GM12878 (cell line): ENCODE results near the gene LCE6A. TPM values are rescaled to one million over a fixed set of nuclear protein-coding genes. Genes with fewer than 3 reads are reported as not detected.

ENCODE experiments used
- ATAC-seq: fragments of 200-7000 bp; cut with Tn5 transposase; 3 replicates; pipeline ENCODE4 v1.9.1; 2020; ENCODE audit warnings: mild to moderate bottlenecking, moderate library complexity
- BruUV-seq: library from RNA; stranded (reverse); fragments of 400-500 nt; replicated peaks from 2 replicates; lab custom pipeline; 2021; lab: Mats Ljungman, UMichigan
- CTCF ChIA-PET: fragments of 300-600 bp; sonication (Branson Sonifier 250); formaldehyde crosslinking; extraction: SDS; loops from one replicate; lab custom pipeline; 2021; ENCODE audit warnings: inconsistent platforms; lab: Yijun Ruan, JAX
- POLR2A ChIA-PET: fragments of 350-600 bp; formaldehyde crosslinking; extraction: SDS; loops from one replicate; lab custom pipeline; 2021; ENCODE audit warnings: inconsistent platforms; lab: Charles Lee
- RAD21 ChIA-PET: fragments of 300-600 bp; sonication (Branson Sonifier 250); formaldehyde crosslinking; loops from one replicate; lab custom pipeline; 2023; ENCODE audit warnings: antibody characterized with exemption; ENCODE audit not compliant: unreplicated experiment; lab: Charles Lee
- SMC1A ChIA-PET: fragments of 300-600 bp; sonication (Branson Sonifier 250); formaldehyde crosslinking; loops from one replicate; lab custom pipeline; 2023; ENCODE audit not compliant: unreplicated experiment, uncharacterized antibody; lab: Charles Lee
- DNase-seq: peaks from one replicate; pipeline ENCODE4 v3.0.0-alpha.2; 2011; ENCODE audit warnings: low read depth, low spot score
- FAIRE-seq: peaks from 3 replicates; lab custom pipeline; 2011; peaks lifted over from hg19 to GRCh38; lab: Jason Lieb, UNC
- H2AFZ ChIP-seq: 2 replicates; pipeline ENCODE4 v1.6.0; 2011; ENCODE audit warnings: low read depth, low read length, control low read depth; ENCODE audit not compliant: control insufficient read depth
- H3K27ac ChIP-seq: 2 replicates; pipeline ENCODE4 v1.5.1; 2011; ENCODE audit warnings: control low read depth; ENCODE audit not compliant: control insufficient read depth, insufficient read depth
- H3K27me3 ChIP-seq, 2 experiments: replicated peaks in 1 of 2; 2 replicates each; pipeline versions ENCODE4 v1.6.0 to v1.6.1; 2011; ENCODE audit warnings: low read length in 1 of 2; ENCODE audit not compliant: control insufficient read depth in 2 of 2, insufficient read depth in 2 of 2
- H3K36me3 ChIP-seq, 2 experiments: 2 replicates each; pipeline ENCODE4 v1.5.1; 2011; ENCODE audit warnings: low read length in 1 of 2; ENCODE audit not compliant: control insufficient read depth in 2 of 2, insufficient read depth in 2 of 2
- H3K4me1 ChIP-seq: 2 replicates; pipeline ENCODE4 v1.6.1; 2011; ENCODE audit warnings: mild to moderate bottlenecking, low read length, moderate library complexity, mixed read lengths; ENCODE audit not compliant: control insufficient read depth, insufficient read depth
- H3K4me2 ChIP-seq: 2 replicates; pipeline ENCODE4 v1.6.0; 2011; ENCODE audit warnings: control low read depth; ENCODE audit not compliant: control insufficient read depth, insufficient read depth
- H3K4me3 ChIP-seq: fragments of 200-600 bp; sonication (generic); 2 replicates; pipeline ENCODE4 v1.5.1; 2016
- H3K79me2 ChIP-seq: 2 replicates; pipeline ENCODE4 v1.6.0; 2011; ENCODE audit warnings: low read length; ENCODE audit not compliant: control insufficient read depth, insufficient read depth
- H3K9ac ChIP-seq: 2 replicates; pipeline ENCODE4 v1.8.0; 2011; ENCODE audit warnings: low read length, control low read depth, mixed read lengths; ENCODE audit not compliant: control insufficient read depth, insufficient read depth
- H3K9me3 ChIP-seq: replicated peaks from 3 replicates; pipeline ENCODE4 v1.5.1; 2011; ENCODE audit warnings: mild to moderate bottlenecking, low read length; ENCODE audit not compliant: control insufficient read depth, insufficient read depth
- H4K20me1 ChIP-seq: 2 replicates; pipeline ENCODE4 v1.6.0; 2011; ENCODE audit not compliant: control insufficient read depth, insufficient read depth
- BHLHE40 ChIP-seq, 2 experiments: fragments of 450-650 bp in 1 of 2; IDR thresholded peaks; 2 replicates each; pipeline ENCODE4 v1.6.1; 2011 to 2017; ENCODE audit warnings: low read depth in 2 of 2, borderline replicate concordance in 1 of 2, improper control_type of control experiment in 1 of 2, low read length in 1 of 2, mild to moderate bottlenecking in 1 of 2
- BMI1 ChIP-seq: fragments of 450-650 bp; IDR thresholded peaks from 2 replicates; pipeline ENCODE4 v1.6.1; 2016; ENCODE audit warnings: mild to moderate bottlenecking, moderate library complexity, borderline replicate concordance
- CBX5 ChIP-seq: sonication (generic); IDR thresholded peaks from 2 replicates; pipeline ENCODE4 v1.6.1; 2016; ENCODE audit warnings: low read depth, moderate library complexity, mild to moderate bottlenecking, inconsistent platforms
- JUNB ChIP-seq: IDR thresholded peaks from 2 replicates; pipeline ENCODE4 v1.6.1; 2016; ENCODE audit warnings: antibody characterized with exemption, mild to moderate bottlenecking
- KDM1A ChIP-seq: fragments of 200-600 bp; sonication (generic); IDR thresholded peaks from 2 replicates; pipeline ENCODE4 v1.6.1; 2016; ENCODE audit warnings: borderline replicate concordance
- POLR2AphosphoS2 ChIP-seq: IDR thresholded peaks from 2 replicates; pipeline ENCODE4 v1.6.1; 2011; ENCODE audit warnings: low read depth, mild to moderate bottlenecking, low read length, improper control_type of control experiment, moderate library complexity
- ZBED1 ChIP-seq: IDR thresholded peaks from 2 replicates; pipeline ENCODE4 v1.6.1; 2016; ENCODE audit warnings: borderline replicate concordance
- ZNF207 ChIP-seq: fragments of 450-650 bp; IDR thresholded peaks from 2 replicates; pipeline ENCODE4 v1.6.1; 2014; ENCODE audit warnings: antibody characterized with exemption, mild to moderate bottlenecking, borderline replicate concordance
- WGBS: methylation state at CpG from one replicate; pipeline ENCODE4 v1.1.6; 2016; ENCODE audit warnings: low lambda C conversion rate; ENCODE audit not compliant: insufficient replicate concordance, insufficient coverage; ENCODE audit errors: missing lambda C conversion rate; 5-methylcytosine and 5-hydroxymethylcytosine counted together
- in situ Hi-C: fragments of 300-500 bp; cut with MboI; formaldehyde crosslinking; loops from 9 replicates; pipeline ENCODE4 v1.14.3; 2018; ENCODE audit warnings: mixed read lengths
- intact Hi-C: fragments of 100-400 bp; cut with micrococcal nuclease; formaldehyde crosslinking; loops from one replicate; pipeline ENCODE4 v1.14.2; 2022; ENCODE audit not compliant: unreplicated experiment
- polyA plus RNA-seq, 11 experiments: library from polyadenylated mRNA; depleted of rRNA in 4 of 11; unstranded in 6 of 11; stranded (reverse) in 5 of 11; fragments of >200 nt; fragmentation: Nextera tagmentation in 4 of 11; fragmentation: Illumina TruSeq in 1 of 11; extraction: Ambion mirVana in 4 of 11; extraction: Trizol in 1 of 11; gene quantifications; 1 replicate in 1 of 11; 2 replicates in 10 of 11; pipeline versions ENCODE4 v1.2.1 to v1.2.3, GENCODE V29; 2011 to 2016; ENCODE audit warnings: inconsistent platforms in 2 of 11, missing spikeins in 2 of 11, low read depth in 1 of 11
- total RNA-seq, 4 experiments: library from RNA; depleted of rRNA in 3 of 4; stranded (reverse); fragments of >200 nt in 3 of 4; fragmentation: Illumina TruSeq in 1 of 4; extraction: Trizol in 1 of 4; gene quantifications; 2 replicates each; pipeline versions ENCODE4 v1.2.1 to v1.2.3, GENCODE V29; 2013 to 2021
- TF ChIP-seq, protein P1 (sequence below): fragments of 450-650 bp; IDR thresholded peaks from 2 replicates; pipeline ENCODE4 v1.6.1; 2017; ENCODE audit warnings: mild to moderate bottlenecking, moderate library complexity
- TF ChIP-seq, protein P2 (sequence below): fragments of 450-650 bp; formaldehyde crosslinking; IDR thresholded peaks from 2 replicates; pipeline ENCODE4 v1.5.0; 2022; ENCODE audit warnings: mild to moderate bottlenecking, missing genetic modification characterization

LCE6A gene
- total and polyA plus RNA-seq, 10 of the 15 experiments (the other 5 are each of a cell fraction or from before 2014, with no cell fraction given), result 0.45 TPM; not detected in 9

DNA sequence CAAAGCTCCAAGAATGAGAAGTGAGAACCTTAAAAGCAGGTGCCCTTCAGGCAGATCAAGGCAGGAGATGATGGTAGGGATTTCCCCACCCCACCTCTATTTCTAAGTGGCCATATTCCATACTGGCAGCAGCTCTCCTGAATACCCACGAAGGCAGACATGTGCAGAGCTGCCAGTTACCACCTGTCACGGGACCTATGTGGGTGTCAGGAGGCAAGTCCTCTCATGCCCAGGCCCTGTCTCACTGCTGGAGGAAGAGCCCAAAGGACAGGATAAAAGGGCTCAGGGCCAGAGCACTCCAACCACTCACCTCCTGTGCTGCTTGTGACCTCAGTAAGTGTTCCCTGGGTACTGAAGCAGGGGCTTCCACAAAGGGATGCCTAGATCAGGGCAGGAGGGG, 31.6 kb upstream of the LCE6A start:
- Histone ChIP-seq H3K9me3 (no peaks in the 10 kb centered on the region), H3K79me2 (no peaks in the 10 kb centered on the region), H3K4me2 (no peak overlapping the region), H3K27me3 (peaks cover 0 to 5% of the 10 kb centered on the region in 2 experiments; a peak in 1 of 4 replicates), H2AFZ (no peak overlapping the region), H3K4me3 (no peak overlapping the region), H3K4me1 (no peaks in the 10 kb centered on the region), H4K20me1 (no peaks in the 10 kb centered on the region), H3K36me3 (no peaks in the 10 kb centered on the region), H3K27ac (no peak overlapping the region), H3K9ac (no peak overlapping the region)
- FAIRE-seq (no peak), DNase-seq (no peak), ATAC-seq (peak; percentile 57)
- ChIA-PET SMC1A (no interaction called here), POLR2A (no interaction called here), RAD21 (no interaction called here), CTCF (no interaction called here)
- WGBS, result 0% methylated on average over 2 of the region's 2 CpGs
- TF ChIP-seq BHLHE40 (IDR thresholded peaks at IDR 0.05; ENCODE audit: borderline replicate concordance in 1 of 2, low read depth in 2 of 2, low read length in 1 of 2), result peak in 1 of 2 experiments; percentile 19; a peak in 1 of 4 replicates
- TF ChIP-seq, protein P1, sequence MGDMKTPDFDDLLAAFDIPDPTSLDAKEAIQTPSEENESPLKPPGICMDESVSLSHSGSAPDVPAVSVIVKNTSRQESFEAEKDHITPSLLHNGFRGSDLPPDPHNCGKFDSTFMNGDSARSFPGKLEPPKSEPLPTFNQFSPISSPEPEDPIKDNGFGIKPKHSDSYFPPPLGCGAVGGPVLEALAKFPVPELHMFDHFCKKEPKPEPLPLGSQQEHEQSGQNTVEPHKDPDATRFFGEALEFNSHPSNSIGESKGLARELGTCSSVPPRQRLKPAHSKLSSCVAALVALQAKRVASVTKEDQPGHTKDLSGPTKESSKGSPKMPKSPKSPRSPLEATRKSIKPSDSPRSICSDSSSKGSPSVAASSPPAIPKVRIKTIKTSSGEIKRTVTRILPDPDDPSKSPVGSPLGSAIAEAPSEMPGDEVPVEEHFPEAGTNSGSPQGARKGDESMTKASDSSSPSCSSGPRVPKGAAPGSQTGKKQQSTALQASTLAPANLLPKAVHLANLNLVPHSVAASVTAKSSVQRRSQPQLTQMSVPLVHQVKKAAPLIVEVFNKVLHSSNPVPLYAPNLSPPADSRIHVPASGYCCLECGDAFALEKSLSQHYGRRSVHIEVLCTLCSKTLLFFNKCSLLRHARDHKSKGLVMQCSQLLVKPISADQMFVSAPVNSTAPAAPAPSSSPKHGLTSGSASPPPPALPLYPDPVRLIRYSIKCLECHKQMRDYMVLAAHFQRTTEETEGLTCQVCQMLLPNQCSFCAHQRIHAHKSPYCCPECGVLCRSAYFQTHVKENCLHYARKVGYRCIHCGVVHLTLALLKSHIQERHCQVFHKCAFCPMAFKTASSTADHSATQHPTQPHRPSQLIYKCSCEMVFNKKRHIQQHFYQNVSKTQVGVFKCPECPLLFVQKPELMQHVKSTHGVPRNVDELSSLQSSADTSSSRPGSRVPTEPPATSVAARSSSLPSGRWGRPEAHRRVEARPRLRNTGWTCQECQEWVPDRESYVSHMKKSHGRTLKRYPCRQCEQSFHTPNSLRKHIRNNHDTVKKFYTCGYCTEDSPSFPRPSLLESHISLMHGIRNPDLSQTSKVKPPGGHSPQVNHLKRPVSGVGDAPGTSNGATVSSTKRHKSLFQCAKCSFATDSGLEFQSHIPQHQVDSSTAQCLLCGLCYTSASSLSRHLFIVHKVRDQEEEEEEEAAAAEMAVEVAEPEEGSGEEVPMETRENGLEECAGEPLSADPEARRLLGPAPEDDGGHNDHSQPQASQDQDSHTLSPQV, result no peak
- no TSS peak for BruUV-seq
- intact Hi-C loops (no loop called here), in situ Hi-C loops (no loop called here)

DNA sequence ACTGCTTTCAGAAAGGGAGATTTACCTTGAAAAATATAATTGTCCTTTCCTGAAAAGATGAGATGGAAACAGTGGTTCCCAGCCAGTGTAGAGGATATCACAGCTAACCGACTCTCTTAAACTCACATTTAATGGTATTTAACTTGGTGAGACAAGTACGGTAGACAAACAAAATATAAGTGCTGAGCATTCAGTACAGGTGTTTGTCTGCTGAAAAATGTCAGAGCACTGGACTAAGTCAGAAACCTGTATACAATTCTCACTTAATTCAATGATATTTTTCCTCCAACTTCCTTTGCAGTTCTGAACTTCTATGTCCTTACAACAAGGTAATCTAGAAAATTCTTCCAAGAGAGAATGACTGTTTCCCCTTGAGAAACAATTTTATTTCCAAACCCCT, 31.0 kb upstream of the LCE6A start, which contains the start of gene LCE1B:
Gene LCE1B (plus strand): TSS at position 301 of the 400 bp plus-strand sequence. CDS start 476 bp downstream, outside the sequence.
- FAIRE-seq (no peak), DNase-seq (no peak), ATAC-seq (no peak)
- ChIA-PET SMC1A (no interaction called here), POLR2A (no interaction called here), CTCF (no interaction called here), RAD21 (no interaction called here)
- Histone ChIP-seq H3K27me3 (peaks cover 0 to 5% of the 10 kb centered on the region in 2 experiments; a peak in 1 of 4 replicates), H3K79me2 (no peaks in the 10 kb centered on the region), H2AFZ (no peak within 1 kb of the TSS), H3K9ac (no peak within 1 kb of the TSS), H3K9me3 (no peaks in the 10 kb centered on the region), H3K4me1 (no peaks in the 10 kb centered on the region), H3K27ac (no peak within 1 kb of the TSS), H3K36me3 (no peaks in the 10 kb centered on the region), H4K20me1 (no peaks in the 10 kb centered on the region), H3K4me2 (no peak within 1 kb of the TSS), H3K4me3 (no peak within 1 kb of the TSS)
- in situ Hi-C loops (no loop called here), intact Hi-C loops (no loop called here)
- no TSS peak for BruUV-seq
- WGBS, result 48% methylated on average over 2 of the region's 2 CpGs
- TF ChIP-seq ZBED1 (no peak), POLR2AphosphoS2 (no peak), ZNF207 (no peak), BMI1 (no peak), JUNB (no peak), KDM1A (no peak), CBX5 (no peak)
- TF ChIP-seq, protein P2, sequence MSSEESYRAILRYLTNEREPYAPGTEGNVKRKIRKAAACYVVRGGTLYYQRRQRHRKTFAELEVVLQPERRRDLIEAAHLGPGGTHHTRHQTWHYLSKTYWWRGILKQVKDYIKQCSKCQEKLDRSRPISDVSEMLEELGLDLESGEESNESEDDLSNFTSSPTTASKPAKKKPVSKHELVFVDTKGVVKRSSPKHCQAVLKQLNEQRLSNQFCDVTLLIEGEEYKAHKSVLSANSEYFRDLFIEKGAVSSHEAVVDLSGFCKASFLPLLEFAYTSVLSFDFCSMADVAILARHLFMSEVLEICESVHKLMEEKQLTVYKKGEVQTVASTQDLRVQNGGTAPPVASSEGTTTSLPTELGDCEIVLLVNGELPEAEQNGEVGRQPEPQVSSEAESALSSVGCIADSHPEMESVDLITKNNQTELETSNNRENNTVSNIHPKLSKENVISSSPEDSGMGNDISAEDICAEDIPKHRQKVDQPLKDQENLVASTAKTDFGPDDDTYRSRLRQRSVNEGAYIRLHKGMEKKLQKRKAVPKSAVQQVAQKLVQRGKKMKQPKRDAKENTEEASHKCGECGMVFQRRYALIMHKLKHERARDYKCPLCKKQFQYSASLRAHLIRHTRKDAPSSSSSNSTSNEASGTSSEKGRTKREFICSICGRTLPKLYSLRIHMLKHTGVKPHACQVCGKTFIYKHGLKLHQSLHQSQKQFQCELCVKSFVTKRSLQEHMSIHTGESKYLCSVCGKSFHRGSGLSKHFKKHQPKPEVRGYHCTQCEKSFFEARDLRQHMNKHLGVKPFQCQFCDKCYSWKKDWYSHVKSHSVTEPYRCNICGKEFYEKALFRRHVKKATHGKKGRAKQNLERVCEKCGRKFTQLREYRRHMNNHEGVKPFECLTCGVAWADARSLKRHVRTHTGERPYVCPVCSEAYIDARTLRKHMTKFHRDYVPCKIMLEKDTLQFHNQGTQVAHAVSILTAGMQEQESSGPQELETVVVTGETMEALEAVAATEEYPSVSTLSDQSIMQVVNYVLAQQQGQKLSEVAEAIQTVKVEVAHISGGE (CRISPR knock-in tag), result no peak
